WERI-Rb-1 (cell line): ENCODE results near the gene ADAMTSL3.

Source experiments
- DNase-seq: peaks from one replicate; pipeline ENCODE4 v3.0.0-alpha.2; 2020
- H3K27ac ChIP-seq: fragments of 250-450 bp; sonication (Bioruptor Pico); 2 replicates; pipeline ENCODE4 v1.5.1; 2020; ENCODE audit warnings: mild to moderate bottlenecking, moderate library complexity
- H3K27me3 ChIP-seq: fragments of 250-450 bp; sonication (Bioruptor Pico); 2 replicates; pipeline ENCODE4 v1.5.1; 2021; ENCODE audit warnings: mild to moderate bottlenecking, low read depth, moderate library complexity; ENCODE audit not compliant: insufficient read depth, severe bottlenecking
- H3K36me3 ChIP-seq: fragments of 250-450 bp; sonication (Bioruptor Pico); 2 replicates; pipeline ENCODE4 v1.5.1; 2020; ENCODE audit warnings: mild to moderate bottlenecking, moderate library complexity
- H3K4me3 ChIP-seq: 2 replicates; pipeline ENCODE4 v1.5.1; 2011; ENCODE audit warnings: low read depth, mild to moderate bottlenecking, control low read depth, low read length
- H3K9me3 ChIP-seq: fragments of 250-450 bp; sonication (Bioruptor Pico); 2 replicates; pipeline ENCODE4 v1.5.1; 2021; ENCODE audit warnings: mild to moderate bottlenecking, moderate library complexity; ENCODE audit not compliant: severe bottlenecking
- CTCF ChIP-seq: IDR thresholded peaks from 2 replicates; pipeline ENCODE4 v1.5.1; 2011; ENCODE audit warnings: low read depth, mild to moderate bottlenecking, control low read depth, inconsistent platforms, low read length

Gene ADAMTSL3

GRCh38 chr15:83651541-83651940, 2.4 kb upstream of the ADAMTSL3 start:
- H3K27ac ChIP-seq, result no peak overlapping the region
- no peaks in the 10 kb centered on the region for H3K9me3 ChIP-seq
- peaks cover 42% of the 10 kb centered on the region for H3K27me3 ChIP-seq
- no peak overlapping the region for H3K4me3 ChIP-seq
- no peak for DNase-seq
- TF ChIP-seq CTCF, result no peak
- no peaks in the 10 kb centered on the region for H3K36me3 ChIP-seq

GRCh38 chr15:83652626-83653204, 1.2 kb upstream of the ADAMTSL3 start:
- no peak for TF ChIP-seq CTCF
- Histone ChIP-seq H3K27me3 (peaks cover 42% of the 10 kb centered on the region), H3K9me3 (no peaks in the 10 kb centered on the region), H3K27ac (no peak overlapping the region), H3K4me3 (no peak overlapping the region), H3K36me3 (no peaks in the 10 kb centered on the region)
- DNase-seq, result no peak

- no peaks in the 10 kb centered on the region for H3K9me3 ChIP-seq
- no peak overlapping the region for H3K27ac ChIP-seq
- H3K27me3 ChIP-seq, result peaks cover 42% of the 10 kb centered on the region
- no peak overlapping the region for H3K4me3 ChIP-seq
- DNase-seq, result no peak
- no peak for TF ChIP-seq CTCF
- no peaks in the 10 kb centered on the region for H3K36me3 ChIP-seq
These were observed 660 bp upstream of the ADAMTSL3 start for GRCh38 chr15:83653288-83653638.

GRCh38 chr15:83654379-83655236, 685 bp downstream of the ADAMTSL3 start:
- H3K27ac ChIP-seq, result no peak overlapping the region
- DNase-seq, result peak; percentile 32
- TF ChIP-seq CTCF, result no peak
- H3K27me3 ChIP-seq, result peaks cover 40% of the 10 kb centered on the region
- no peaks in the 10 kb centered on the region for H3K36me3 ChIP-seq
- no peaks in the 10 kb centered on the region for H3K9me3 ChIP-seq
- peak overlapping the region; percentile 37 for H3K4me3 ChIP-seq

GRCh38 chr15:83655237-83655616, 1.3 kb downstream of the ADAMTSL3 start:
- no peaks in the 10 kb centered on the region for H3K36me3 ChIP-seq
- H3K9me3 ChIP-seq, result no peaks in the 10 kb centered on the region
- H3K4me3 ChIP-seq, result no peak overlapping the region
- peaks cover 40% of the 10 kb centered on the region for H3K27me3 ChIP-seq
- no peak for TF ChIP-seq CTCF
- no peak overlapping the region for H3K27ac ChIP-seq
- no peak for DNase-seq
